Body of pancreas (tissue), 4 donors: ENCODE data around the gene TTC24. TPM values are rescaled to one million over a fixed set of nuclear protein-coding genes. Genes with fewer than 3 reads are reported as not detected.

Source experiments
- ATAC-seq: fragments of 150-250 bp; one replicate; pipeline ENCODE4 v1.9.1; 2016
- DNase-seq, 4 donors: peaks; one replicate each; pipeline ENCODE4 v3.0.0-alpha.2; 2019
- H3K27ac ChIP-seq, 4 donors: fragments of 200-600 bp; sonication (generic); 1 replicate in 3 of 4; 2 replicates in 1 of 4; pipeline versions ENCODE4 v1.5.1 to v1.6.1; 2016 to 2019; ENCODE audit warnings: mild to moderate bottlenecking in 1 of 4, mixed read lengths in 1 of 4, moderate library complexity in 1 of 4
- H3K27me3 ChIP-seq, 2 donors: fragments of 200-600 bp; sonication (generic); one replicate each; pipeline ENCODE4 v1.6.0; 2016; ENCODE audit warnings: mild to moderate bottlenecking in 1 of 2
- H3K36me3 ChIP-seq, 2 donors: fragments of 200-600 bp; sonication (generic); replicated peaks in 1 of 2; 2 replicates each; pipeline ENCODE4 v1.5.1; 2016; ENCODE audit warnings: low read depth in 2 of 2; ENCODE audit not compliant: insufficient read depth in 1 of 2
- H3K4me1 ChIP-seq: fragments of 200-600 bp; sonication (generic); one replicate; pipeline ENCODE4 v1.6.0; 2016
- H3K4me3 ChIP-seq, 2 donors: fragments of 200-600 bp; sonication (generic); 1 replicate in 1 of 2; 2 replicates in 1 of 2; pipeline ENCODE4 v1.5.1; 2016 to 2019
- H3K9me3 ChIP-seq, 3 donors: fragments of 200-600 bp; sonication (generic); 1 replicate in 2 of 3; 2 replicates in 1 of 3; pipeline ENCODE4 v1.5.1; 2016
- POLR2A ChIP-seq, 3 donors: fragments of 450-650 bp; IDR thresholded peaks; one replicate each; pipeline ENCODE4 v1.6.1; 2016; ENCODE audit warnings: antibody characterized with exemption in 3 of 3, mild to moderate bottlenecking in 2 of 3
- WGBS, 2 donors: methylation state at CpG; one replicate each; pipeline ENCODE4 v1.1.5; 2017; 5-methylcytosine and 5-hydroxymethylcytosine counted together
- intact Hi-C: fragments of 100-400 bp; cut with DNase I; formaldehyde crosslinking; loops from one replicate; pipeline ENCODE4 v1.15.1; 2023
- total RNA-seq, 2 donors: library from RNA; depleted of rRNA; stranded (reverse); fragments of >200 nt; gene quantifications; one replicate each; pipeline ENCODE4 v1.1.0, GENCODE V29; 2016
- TF ChIP-seq, protein P1 (sequence below), 7 experiments: fragments of 450-650 bp in 4 of 7; fragments of 200-600 bp in 3 of 7; sonication (generic) in 3 of 7; IDR thresholded peaks; one replicate each; pipeline ENCODE4 v1.5.1; 2016 to 2019; ENCODE audit warnings: antibody characterized with exemption in 7 of 7

TTC24 gene
- total RNA-seq, 2 donors from 2014 or later: not detected

DNA sequence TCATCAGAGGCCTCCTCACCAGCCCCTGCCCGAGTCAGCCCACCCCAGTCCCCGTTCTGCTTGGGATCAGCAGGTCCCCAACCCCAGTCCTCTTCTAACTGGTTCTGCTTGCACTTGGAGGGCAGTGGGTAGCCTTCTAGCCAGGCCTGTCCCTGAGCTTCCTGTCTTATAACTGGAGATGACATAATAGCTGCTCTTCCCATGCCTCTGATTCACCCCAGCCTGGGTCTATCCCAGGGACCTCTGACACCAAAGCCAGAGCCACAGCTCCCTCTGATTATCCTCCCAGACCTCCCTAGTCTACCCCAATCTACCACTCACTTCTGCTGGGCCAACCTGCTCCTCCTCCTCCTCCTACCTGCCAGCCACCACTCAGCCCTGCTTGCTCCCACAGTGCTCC is 38.6 kb upstream of the TTC24 start:
- H3K27me3 ChIP-seq: no peaks in the 10 kb centered on the region
- no peaks in the 10 kb centered on the region for H3K9me3 ChIP-seq
- no peaks in the 10 kb centered on the region for H3K36me3 ChIP-seq
- H3K27ac ChIP-seq: no peak overlapping the region
- peak; percentile 9 for ATAC-seq
- H3K4me1 ChIP-seq: no peaks in the 10 kb centered on the region
- DNase-seq: no peak
- 80 to 94% methylated on average over 2 of the region's 2 CpGs for WGBS, 2 donors
- intact Hi-C loops: no loop called here
- TF ChIP-seq, protein P1, sequence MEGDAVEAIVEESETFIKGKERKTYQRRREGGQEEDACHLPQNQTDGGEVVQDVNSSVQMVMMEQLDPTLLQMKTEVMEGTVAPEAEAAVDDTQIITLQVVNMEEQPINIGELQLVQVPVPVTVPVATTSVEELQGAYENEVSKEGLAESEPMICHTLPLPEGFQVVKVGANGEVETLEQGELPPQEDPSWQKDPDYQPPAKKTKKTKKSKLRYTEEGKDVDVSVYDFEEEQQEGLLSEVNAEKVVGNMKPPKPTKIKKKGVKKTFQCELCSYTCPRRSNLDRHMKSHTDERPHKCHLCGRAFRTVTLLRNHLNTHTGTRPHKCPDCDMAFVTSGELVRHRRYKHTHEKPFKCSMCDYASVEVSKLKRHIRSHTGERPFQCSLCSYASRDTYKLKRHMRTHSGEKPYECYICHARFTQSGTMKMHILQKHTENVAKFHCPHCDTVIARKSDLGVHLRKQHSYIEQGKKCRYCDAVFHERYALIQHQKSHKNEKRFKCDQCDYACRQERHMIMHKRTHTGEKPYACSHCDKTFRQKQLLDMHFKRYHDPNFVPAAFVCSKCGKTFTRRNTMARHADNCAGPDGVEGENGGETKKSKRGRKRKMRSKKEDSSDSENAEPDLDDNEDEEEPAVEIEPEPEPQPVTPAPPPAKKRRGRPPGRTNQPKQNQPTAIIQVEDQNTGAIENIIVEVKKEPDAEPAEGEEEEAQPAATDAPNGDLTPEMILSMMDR (IDR thresholded peaks at IDR 0.05): no peak
- no peak for TF ChIP-seq POLR2A (IDR thresholded peaks at IDR 0.05)
- H3K4me3 ChIP-seq: no peak overlapping the region

DNA sequence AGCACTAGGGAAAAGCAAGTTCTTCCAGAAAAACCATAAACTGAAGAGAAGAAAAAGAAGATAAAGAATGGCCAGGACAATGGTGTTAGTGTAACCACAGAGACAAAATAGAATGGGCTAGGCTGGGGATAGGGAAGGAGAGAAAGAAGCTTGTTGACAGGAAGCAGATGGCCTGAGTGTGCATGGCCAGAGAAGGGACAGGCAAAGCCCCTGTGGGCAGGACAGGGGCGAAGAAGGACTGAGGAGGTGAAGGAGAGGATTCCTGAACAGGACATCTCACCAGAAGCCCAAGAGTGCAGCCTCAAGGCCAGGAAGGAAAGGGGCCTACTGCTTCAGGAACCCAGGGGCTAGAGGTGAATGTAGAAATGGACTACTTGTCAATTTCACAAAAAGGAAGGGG is 36.5 kb upstream of the TTC24 start:
- Histone ChIP-seq H3K27me3 (no peaks in the 10 kb centered on the region), H3K4me1 (peaks cover 5% of the 10 kb centered on the region), H3K27ac (no peak overlapping the region), H3K4me3 (no peak overlapping the region), H3K9me3 (no peaks in the 10 kb centered on the region), H3K36me3 (no peaks in the 10 kb centered on the region)
- ATAC-seq (no peak), DNase-seq (no peak)
- no peak for TF ChIP-seq POLR2A (IDR thresholded peaks at IDR 0.05)
- TF ChIP-seq, protein P1 (IDR thresholded peaks at IDR 0.05): no peak
- WGBS, 2 donors: 64 to 76% methylated on average over 1 of the region's 1 CpG
- intact Hi-C loops: no loop called here

DNA sequence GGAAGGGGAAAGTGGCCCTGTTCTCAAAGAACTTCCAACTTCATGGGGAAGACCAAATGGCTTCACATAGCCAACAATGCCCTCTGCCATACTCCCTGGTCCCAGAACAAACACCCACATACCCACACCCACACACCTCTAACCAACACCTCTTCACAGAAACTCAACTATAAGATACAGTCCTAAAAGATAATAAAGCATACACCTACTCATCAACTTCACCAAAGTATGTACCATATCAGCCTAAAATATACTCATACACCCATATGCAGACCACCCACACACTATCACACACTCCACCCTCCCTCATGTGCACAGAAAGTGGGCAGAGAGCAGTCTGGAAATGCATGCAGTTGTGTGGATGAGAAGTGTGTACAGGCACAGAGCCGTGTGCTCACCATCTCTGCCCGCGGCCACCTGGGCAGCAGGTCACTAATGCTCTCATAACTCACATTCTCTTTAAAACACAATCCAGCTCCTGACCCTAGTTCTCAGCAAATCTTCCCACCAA is 34.9 kb upstream of the TTC24 start:
- no peak for TF ChIP-seq POLR2A (IDR thresholded peaks at IDR 0.05)
- TF ChIP-seq, protein P1 (IDR thresholded peaks at IDR 0.05): no peak
- no peak overlapping the region for H3K4me3 ChIP-seq
- H3K27ac ChIP-seq: no peak overlapping the region
- ATAC-seq (no peak), DNase-seq (no peak)
- intact Hi-C loops: no loop called here
- no peaks in the 10 kb centered on the region for H3K27me3 ChIP-seq
- peaks cover 8% of the 10 kb centered on the region for H3K4me1 ChIP-seq
- H3K36me3 ChIP-seq: no peaks in the 10 kb centered on the region
- no peaks in the 10 kb centered on the region for H3K9me3 ChIP-seq
- WGBS, 2 donors: 100% methylated on average over 3 of the region's 3 CpGs

DNA sequence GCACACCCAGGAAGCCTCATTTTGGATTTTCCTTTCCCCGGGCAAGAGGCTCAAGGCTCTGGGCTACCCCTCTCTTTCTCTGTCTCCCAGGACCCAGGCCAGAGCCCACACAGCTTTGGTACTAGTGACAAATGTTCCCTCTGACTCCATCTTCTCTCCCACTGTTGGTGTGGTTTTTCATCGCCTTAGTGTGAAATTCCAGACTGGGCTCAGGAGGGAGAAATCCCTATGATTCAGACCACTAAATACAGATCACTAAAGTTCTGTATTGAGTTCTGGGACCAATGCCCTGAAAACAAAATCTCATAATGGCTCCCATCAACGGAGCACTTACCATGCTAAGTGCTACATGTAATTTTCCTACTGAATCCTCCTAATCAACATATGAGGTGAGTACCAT is 33.3 kb upstream of the TTC24 start:
- 95 to 98% methylated on average over 3 of the region's 3 CpGs for WGBS, 2 donors
- no peaks in the 10 kb centered on the region for H3K27me3 ChIP-seq
- H3K36me3 ChIP-seq: no peaks in the 10 kb centered on the region
- intact Hi-C loops: no loop called here
- TF ChIP-seq POLR2A (IDR thresholded peaks at IDR 0.05): no peak
- TF ChIP-seq, protein P1 (IDR thresholded peaks at IDR 0.05): no peak
- ATAC-seq: no peak
- no peak overlapping the region for H3K4me3 ChIP-seq
- no peaks in the 10 kb centered on the region for H3K9me3 ChIP-seq
- no peak overlapping the region for H3K27ac ChIP-seq
- H3K4me1 ChIP-seq: peaks cover 11% of the 10 kb centered on the region
- DNase-seq: no peak

DNA sequence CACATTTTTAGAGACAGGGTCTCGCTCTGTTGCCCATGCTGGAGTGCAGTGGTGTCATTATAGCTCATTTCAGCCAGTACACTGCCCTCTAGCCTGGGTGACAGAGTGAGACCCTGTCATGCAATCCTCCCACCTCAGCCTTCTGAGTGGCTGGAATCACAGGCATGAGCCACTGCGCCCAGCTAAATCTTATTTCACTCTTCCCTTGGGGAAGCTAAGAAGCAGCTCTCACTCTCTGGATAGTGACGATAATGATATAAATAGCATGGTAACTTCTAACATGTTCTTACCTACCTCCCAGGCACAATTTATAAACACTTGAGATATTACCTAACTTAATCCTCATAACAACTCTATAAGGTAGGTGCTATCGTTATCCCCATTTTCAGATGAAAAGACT is 32.1 kb upstream of the TTC24 start:
- ATAC-seq: no peak
- 96% methylated on average over 4 of the region's 4 CpGs for WGBS, 2 donors
- DNase-seq: no peak

More for the DNA sequence above, 32.1 kb upstream of the TTC24 start:
- Histone ChIP-seq H3K4me1 (peaks cover 16% of the 10 kb centered on the region), H3K27me3 (no peaks in the 10 kb centered on the region), H3K9me3 (no peaks in the 10 kb centered on the region), H3K36me3 (no peaks in the 10 kb centered on the region), H3K4me3 (no peak overlapping the region), H3K27ac (no peak overlapping the region)
- intact Hi-C loops: no loop called here
- no peak for TF ChIP-seq POLR2A (IDR thresholded peaks at IDR 0.05)
- TF ChIP-seq, protein P1 (IDR thresholded peaks at IDR 0.05): no peak
